ENCODE data around the gene ARHGAP28.
"Not testable (repeated sequence)": the region's sequence is repeated elsewhere in the genome, so short reads cannot be mapped to it uniquely, and the experiment has no call there.

ARHGAP28 gene

GRCh38 chr18:6816154-6816553 is 86.6 kb downstream of the ARHGAP28 start:
- Histone ChIP-seq H3K9me3 (ENCODE audit: severe bottlenecking) (no peaks in the 10 kb centered on the region), H3K27me3 (ENCODE audit: insufficient read depth, low read depth, severe bottlenecking) (no peaks in the 10 kb centered on the region), H3K27ac (no peak overlapping the region), H3K36me3 (no peaks in the 10 kb centered on the region), H3K4me3 (ENCODE audit: low read depth, low read length) (no peak overlapping the region)
- no peak for TF ChIP-seq CTCF (IDR thresholded peaks at IDR 0.05; ENCODE audit: low read depth, low read length)
- DNase-seq, result no peak

GRCh38 chr18:6819332-6819731 is 89.8 kb downstream of the ARHGAP28 start:
- TF ChIP-seq CTCF (IDR thresholded peaks at IDR 0.05; ENCODE audit: low read depth, low read length), result no peak
- DNase-seq, result no peak
- Histone ChIP-seq H3K27me3 (ENCODE audit: insufficient read depth, low read depth, severe bottlenecking) (no peaks in the 10 kb centered on the region), H3K9me3 (ENCODE audit: severe bottlenecking) (no peaks in the 10 kb centered on the region), H3K36me3 (no peaks in the 10 kb centered on the region), H3K27ac (no peak overlapping the region), H3K4me3 (ENCODE audit: low read depth, low read length) (no peak overlapping the region)

- H3K9me3 ChIP-seq (ENCODE audit: severe bottlenecking), result no peaks in the 10 kb centered on the region
- no peaks in the 10 kb centered on the region for H3K36me3 ChIP-seq
- H3K4me3 ChIP-seq (ENCODE audit: low read depth, low read length), result no peak overlapping the region
- TF ChIP-seq CTCF (IDR thresholded peaks at IDR 0.05; ENCODE audit: low read depth, low read length), result no peak
- H3K27ac ChIP-seq, result no peak overlapping the region
- no peaks in the 10 kb centered on the region for H3K27me3 ChIP-seq (ENCODE audit: insufficient read depth, low read depth, severe bottlenecking)
- DNase-seq, result no peak
These were observed 90.8 kb downstream of the ARHGAP28 start for GRCh38 chr18:6820314-6820713.

GRCh38 chr18:6821356-6821755 is 91.8 kb downstream of the ARHGAP28 start:
- no peaks in the 10 kb centered on the region for H3K9me3 ChIP-seq (ENCODE audit: severe bottlenecking)
- H3K36me3 ChIP-seq, result no peaks in the 10 kb centered on the region
- H3K27ac ChIP-seq, result no peak overlapping the region
- H3K27me3 ChIP-seq (ENCODE audit: insufficient read depth, low read depth, severe bottlenecking), result no peaks in the 10 kb centered on the region
- DNase-seq, result no peak
- no peak for TF ChIP-seq CTCF (IDR thresholded peaks at IDR 0.05; ENCODE audit: low read depth, low read length)
- H3K4me3 ChIP-seq (ENCODE audit: low read depth, low read length), result no peak overlapping the region

- H3K4me3 ChIP-seq (ENCODE audit: low read depth, low read length); H3K27ac ChIP-seq; DNase-seq; H3K27me3 ChIP-seq (ENCODE audit: insufficient read depth, low read depth, severe bottlenecking); H3K36me3 ChIP-seq; H3K9me3 ChIP-seq (ENCODE audit: severe bottlenecking): not testable (repeated sequence)
These were observed 97.6 kb downstream of the ARHGAP28 start for GRCh38 chr18:6827161-6827560.

DNA sequence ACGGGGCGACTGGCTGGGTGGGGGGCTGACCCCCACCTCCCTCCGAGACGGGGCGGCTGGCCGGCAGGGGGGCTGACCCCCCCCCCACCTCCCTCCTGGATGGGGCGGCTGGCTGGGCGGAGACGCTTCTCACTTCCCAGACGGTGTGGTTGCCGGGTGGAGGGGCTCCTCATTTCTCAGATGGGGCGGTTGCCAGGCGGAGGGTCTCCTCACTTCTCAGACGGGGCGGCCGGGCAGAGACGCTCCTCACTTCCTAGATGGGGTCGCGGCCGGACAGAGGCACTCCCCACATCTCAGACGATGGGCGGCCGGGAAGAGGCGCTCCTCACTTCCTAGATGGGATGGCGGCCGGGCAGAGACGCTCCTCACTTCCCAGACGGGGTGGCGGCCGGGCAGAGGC is 98.0 kb downstream of the ARHGAP28 start:
- H3K9me3 ChIP-seq (ENCODE audit: severe bottlenecking); H3K27ac ChIP-seq; H3K4me3 ChIP-seq (ENCODE audit: low read depth, low read length); DNase-seq; H3K27me3 ChIP-seq (ENCODE audit: insufficient read depth, low read depth, severe bottlenecking); H3K36me3 ChIP-seq: not testable (repeated sequence)

GRCh38 chr18:6830916-6831315 is 101.4 kb downstream of the ARHGAP28 start:
- Histone ChIP-seq H3K4me3 (ENCODE audit: low read depth, low read length) (no peak overlapping the region), H3K27me3 (ENCODE audit: insufficient read depth, low read depth, severe bottlenecking) (no peaks in the 10 kb centered on the region), H3K27ac (no peak overlapping the region), H3K36me3 (no peaks in the 10 kb centered on the region), H3K9me3 (ENCODE audit: severe bottlenecking) (no peaks in the 10 kb centered on the region)
- TF ChIP-seq CTCF (IDR thresholded peaks at IDR 0.05; ENCODE audit: low read depth, low read length), result no peak
- DNase-seq, result no peak

All from WERI-Rb-1 (cell line).